HL-60/S4 treated with phorbol 12-myristate 13-acetate at 8.2 ng/mL for 4 days and 3 days (cell line): ENCODE data around the gene THYN1.
"Not testable (repeated sequence)": the region's sequence is repeated elsewhere in the genome, so short reads cannot be mapped to it uniquely, and the experiment has no call there.

Experiments
- in situ Hi-C: fragments of 300-500 bp; cut with MboI; formaldehyde crosslinking; loops from 2 replicates; pipeline ENCODE4 v1.15.0; 2022; ENCODE audit warnings: low sequenced_read_pairs

The THYN1 gene

GRCh38 chr11:134253188-134253993 is at the start of gene THYN1, which contains the start of gene ACAD8:
Gene THYN1 (minus strand): TSS chr11:134253352. CDS start chr11:134252882, 470 bp downstream.
Gene ACAD8 (plus strand): TSS chr11:134253568. CDS start chr11:134253601, 33 bp downstream.
- in situ Hi-C loops, result no loop called here

- in situ Hi-C loops, result no loop called here
Measured at GRCh38 chr11:134294664-134295063, 41.5 kb upstream of the THYN1 start.

- in situ Hi-C loops, result no loop called here
Measured at GRCh38 chr11:134293119-134294113, 40.3 kb upstream of the THYN1 start.

GRCh38 chr11:134292661-134293060 is 39.5 kb upstream of the THYN1 start:
- in situ Hi-C loops, result no loop called here

- in situ Hi-C loops, result no loop called here
Measured at GRCh38 chr11:134291196-134291595, 38.0 kb upstream of the THYN1 start.

GRCh38 chr11:134290646-134291045 is 37.5 kb upstream of the THYN1 start:
- in situ Hi-C loops, result no loop called here

GRCh38 chr11:134289789-134290188 is 36.6 kb upstream of the THYN1 start:
- in situ Hi-C loops, result no loop called here

- in situ Hi-C loops, result no loop called here
Measured at GRCh38 chr11:134289167-134289566, 36.0 kb upstream of the THYN1 start.

GRCh38 chr11:134288486-134288885 is 35.3 kb upstream of the THYN1 start:
- in situ Hi-C loops, result no loop called here

- in situ Hi-C loops, result no loop called here
Measured at GRCh38 chr11:134287561-134287960, 34.4 kb upstream of the THYN1 start.

- in situ Hi-C loops, result not testable (repeated sequence)
Measured at GRCh38 chr11:134284349-134284748, 31.2 kb upstream of the THYN1 start.

GRCh38 chr11:134283461-134284230 is 30.5 kb upstream of the THYN1 start:
- in situ Hi-C loops, result no loop called here

GRCh38 chr11:134282121-134283045 is 29.2 kb upstream of the THYN1 start:
- in situ Hi-C loops, result no loop called here

GRCh38 chr11:134281635-134282034 is 28.5 kb upstream of the THYN1 start:
- in situ Hi-C loops, result not testable (repeated sequence)

- in situ Hi-C loops, result no loop called here
Measured at GRCh38 chr11:134278356-134278755, 25.2 kb upstream of the THYN1 start.

GRCh38 chr11:134277183-134278001 is 24.2 kb upstream of the THYN1 start:
- in situ Hi-C loops, result no loop called here

GRCh38 chr11:134276396-134277182 is 23.4 kb upstream of the THYN1 start:
- in situ Hi-C loops, result no loop called here
